HEK293T (cell line): Measurements from ENCODE around the gene MAEL.

Source experiments
- BHLHE40 ChIP-seq: fragments of 450-650 bp; IDR thresholded peaks from 2 replicates; pipeline ENCODE4 v1.6.1; 2016; ENCODE audit warnings: mild to moderate bottlenecking, moderate library complexity, borderline replicate concordance
- FOXA1 ChIP-seq: fragments of 450-650 bp; IDR thresholded peaks from 2 replicates; pipeline ENCODE4 v1.6.1; 2016; ENCODE audit warnings: mild to moderate bottlenecking
- FOXK2 ChIP-seq: fragments of 450-650 bp; IDR thresholded peaks from 2 replicates; pipeline ENCODE4 v1.6.1; 2016; ENCODE audit warnings: mild to moderate bottlenecking
- L3MBTL2 ChIP-seq: fragments of 450-650 bp; conservative IDR thresholded peaks from 2 replicates; pipeline ENCODE4 v1.6.1; 2016; ENCODE audit warnings: mild to moderate bottlenecking
- LEF1 ChIP-seq: fragments of 450-650 bp; IDR thresholded peaks from 2 replicates; pipeline ENCODE4 v1.6.1; 2017; ENCODE audit warnings: mild to moderate bottlenecking, borderline replicate concordance
- PKNOX1 ChIP-seq: fragments of 450-650 bp; IDR thresholded peaks from 2 replicates; pipeline ENCODE4 v1.6.1; 2016
- TARDBP ChIP-seq: fragments of 450-650 bp; IDR thresholded peaks from 2 replicates; pipeline ENCODE4 v1.6.1; 2016

- no peak for TF ChIP-seq TARDBP
- TF ChIP-seq LEF1: no peak
- no peak for TF ChIP-seq FOXA1
- TF ChIP-seq FOXK2: no peak
- no peak for TF ChIP-seq L3MBTL2
- no peak for TF ChIP-seq BHLHE40
- TF ChIP-seq PKNOX1: peak; percentile 87
Observed at GRCh38 chr1:167057241-167057688, 68.2 kb downstream of the MAEL start.
